Activated T-cell treated with anti-CD3 and anti-CD28 coated beads for 24 hours (primary cell): ENCODE results near the gene GOT2.
A peak's percentile ranks its signal among the peaks of the same experiment; 100 is the strongest.
"Not testable (repeated sequence)": the region's sequence is repeated elsewhere in the genome, so short reads cannot be mapped to it uniquely, and the experiment has no call there.

ENCODE experiments used
- DNase-seq: peaks from one replicate; pipeline ENCODE4 v3.0.0-alpha.2; 2020; ENCODE audit warnings: low read depth

The GOT2 gene

DNA sequence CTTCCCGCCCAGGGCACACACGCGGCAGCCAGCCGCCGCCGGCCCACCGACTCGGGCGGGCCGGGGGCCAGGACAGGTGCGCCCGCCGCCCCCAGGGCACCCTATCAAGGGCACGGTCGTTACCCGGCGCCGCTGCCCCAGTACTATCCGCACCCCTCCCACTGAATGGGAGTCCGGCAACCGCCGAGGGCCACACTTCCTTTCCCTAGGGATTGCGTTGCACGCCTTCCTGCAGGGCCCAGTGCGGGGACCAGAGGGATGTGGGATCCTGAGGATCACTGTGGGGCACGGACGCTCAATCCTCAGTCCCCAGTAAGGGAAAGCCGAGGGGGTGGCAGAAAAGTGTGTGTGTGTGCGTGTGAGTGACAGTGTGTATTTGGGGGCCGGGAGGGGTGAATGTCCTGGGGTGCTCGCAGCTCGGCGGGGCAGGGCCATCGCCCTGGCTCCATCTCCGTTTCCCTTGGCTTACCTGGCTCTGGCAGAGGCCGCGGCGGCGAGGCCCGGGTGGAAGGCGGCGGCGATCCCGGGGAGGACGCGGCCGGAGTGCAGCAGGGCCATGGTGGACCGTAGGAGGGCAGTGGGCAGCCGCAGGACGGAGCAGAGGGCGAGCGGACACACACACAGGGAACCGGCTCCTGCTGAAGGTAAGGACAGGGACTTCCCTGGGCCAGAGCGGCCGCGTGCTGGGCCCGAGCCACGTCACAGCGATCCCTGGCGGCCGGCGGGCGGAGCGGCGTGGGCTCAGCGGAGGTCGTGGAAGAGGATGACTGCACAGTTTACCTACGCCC lies at the start of gene GOT2:
Gene GOT2, minus strand, starts transcription at position 646 of the 788 bp plus-strand sequence. Its CDS starts 88 bp downstream, at position 558.
- DNase-seq = peak; percentile 81

DNA sequence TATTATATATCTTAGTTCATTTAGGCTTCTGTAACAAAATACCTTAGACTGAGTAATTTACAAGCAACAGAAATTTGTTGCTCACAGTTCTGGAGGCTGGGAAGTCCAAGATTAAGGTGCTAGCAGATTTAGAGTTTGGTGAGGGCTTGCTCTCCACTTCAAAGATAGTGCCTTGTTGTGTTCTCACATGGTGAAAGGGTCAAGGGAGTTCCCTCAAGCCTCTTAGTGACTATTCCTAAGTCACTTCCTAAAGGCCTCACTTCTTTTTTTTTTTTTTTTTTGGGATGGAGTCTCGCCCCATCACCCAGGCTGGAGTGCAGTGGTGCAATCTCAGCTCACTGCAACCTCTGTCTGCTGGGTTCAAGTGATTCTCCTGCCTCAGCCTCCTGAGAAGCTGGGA lies 45.2 kb upstream of the GOT2 start:
- DNase-seq = not testable (repeated sequence)

DNA sequence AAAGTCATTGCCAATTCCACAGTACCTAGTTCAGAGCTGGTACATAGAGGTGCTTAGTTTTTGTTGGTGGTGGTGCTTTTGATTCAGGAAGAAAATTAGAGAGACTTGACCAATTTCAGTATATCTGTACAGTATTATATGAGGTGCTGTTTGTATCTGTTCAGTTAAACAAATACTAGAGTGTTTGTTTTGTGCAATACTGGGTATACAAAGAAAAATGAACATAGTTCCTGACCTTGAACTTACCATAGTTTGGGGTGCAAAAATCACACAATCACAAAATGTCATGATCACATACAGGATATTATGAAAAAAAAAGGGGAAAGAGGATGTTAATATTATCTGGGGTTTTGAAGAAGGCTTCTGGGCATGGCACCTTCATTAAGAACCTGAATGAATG lies 39.8 kb upstream of the GOT2 start:
- DNase-seq = no peak

DNA sequence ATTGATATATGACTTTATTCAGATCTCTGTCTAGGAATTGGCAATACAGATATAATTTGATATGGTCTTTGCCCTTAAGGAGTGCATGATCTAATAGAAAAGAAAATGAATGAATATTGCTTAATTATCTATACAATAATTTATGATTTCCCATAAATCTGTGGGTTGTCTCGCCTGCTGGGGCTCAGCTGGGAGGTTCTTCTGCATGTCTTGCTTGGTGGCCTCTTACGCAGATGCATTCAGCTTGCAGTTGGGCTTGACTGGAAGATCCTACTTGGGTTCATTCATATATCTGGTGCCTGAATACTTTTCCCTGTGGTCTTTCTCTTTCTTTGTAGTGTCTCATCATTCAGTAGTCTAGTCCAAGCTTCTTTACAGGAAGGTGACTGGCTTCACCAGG lies 34.0 kb upstream of the GOT2 start:
- DNase-seq = no peak

DNA sequence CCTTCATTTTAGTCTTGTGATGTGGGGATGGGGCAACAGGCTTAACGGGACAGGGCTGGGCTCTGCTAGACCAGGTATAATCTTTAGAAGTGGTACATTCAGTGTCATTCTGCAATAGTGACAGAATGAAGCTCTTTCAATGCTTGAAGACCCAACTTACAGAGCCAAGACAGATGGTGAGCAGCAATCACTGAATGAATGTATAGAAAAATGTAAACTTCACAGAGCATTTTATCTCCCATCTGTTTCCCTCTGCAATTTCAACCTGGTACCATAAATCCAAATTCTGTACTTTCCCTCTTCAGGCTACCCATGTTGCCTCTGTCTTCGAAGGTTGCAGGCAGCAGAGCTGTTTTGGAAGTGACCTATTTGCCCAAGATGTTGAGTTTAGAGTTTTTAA lies 33.5 kb upstream of the GOT2 start:
- DNase-seq = no peak

DNA sequence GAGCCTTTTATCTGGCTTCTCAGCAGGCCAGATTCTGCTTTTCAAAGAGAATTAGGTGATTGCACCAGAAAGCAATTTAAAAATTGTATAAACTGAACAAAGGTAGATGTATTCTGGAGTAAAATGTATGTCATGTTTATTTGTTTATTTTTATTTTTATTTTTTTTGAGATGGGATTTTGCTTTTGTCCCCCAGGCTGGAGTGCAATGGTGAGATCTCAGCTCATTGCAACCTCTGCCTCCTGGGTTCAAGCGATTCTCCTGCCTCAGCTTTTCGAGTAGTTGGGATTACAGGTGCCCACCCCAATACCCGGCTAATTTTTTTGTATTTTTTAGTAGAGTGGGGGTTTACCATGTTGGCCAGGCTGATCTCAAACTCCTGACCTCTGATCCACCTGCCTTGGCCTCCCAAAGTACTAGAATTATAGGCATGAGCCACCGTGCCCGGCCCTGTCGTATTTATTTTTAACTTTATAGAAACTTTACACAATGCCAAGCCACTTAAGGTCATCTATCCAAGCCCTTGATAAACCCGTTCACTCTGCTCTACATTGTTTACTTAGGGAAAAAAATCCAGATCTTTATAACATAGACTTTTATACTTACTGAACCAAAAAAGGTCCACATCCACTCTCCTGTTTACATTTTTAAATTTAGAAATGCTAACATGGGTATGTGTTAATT lies 22.7 kb upstream of the GOT2 start:
- DNase-seq = no peak

DNA sequence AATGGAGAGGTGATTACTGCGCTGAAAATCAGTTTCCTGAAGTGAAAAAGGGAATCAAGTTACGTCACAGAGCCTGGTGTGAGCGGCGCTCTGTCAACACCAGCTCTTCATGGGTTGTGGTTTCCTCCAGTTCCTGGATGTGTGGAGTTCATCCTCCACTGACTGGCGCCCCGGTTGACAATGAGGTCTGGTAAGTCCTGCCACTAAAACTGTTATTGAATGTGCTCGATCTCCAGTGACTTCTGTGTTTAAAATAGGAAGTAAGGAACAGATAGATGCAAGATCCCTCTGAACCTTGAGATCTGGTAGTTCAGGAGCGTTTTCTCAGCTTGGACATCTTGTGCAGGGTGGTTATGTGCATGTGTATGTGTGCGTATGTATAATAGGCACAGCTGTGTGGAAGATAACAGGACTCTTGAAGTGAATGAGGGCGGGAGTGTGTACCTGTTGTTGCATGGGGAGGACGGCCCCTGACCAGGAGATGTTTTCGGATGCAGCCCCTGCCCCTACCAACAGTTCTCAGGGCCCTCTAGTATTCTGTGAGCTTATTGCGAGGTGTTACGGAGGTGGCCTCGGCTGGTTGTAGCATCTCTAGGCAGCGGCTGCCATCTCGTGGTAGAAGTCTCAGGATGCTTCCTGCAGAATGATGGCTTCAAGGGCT lies 22.0 kb upstream of the GOT2 start:
- DNase-seq = peak; percentile 66

DNA sequence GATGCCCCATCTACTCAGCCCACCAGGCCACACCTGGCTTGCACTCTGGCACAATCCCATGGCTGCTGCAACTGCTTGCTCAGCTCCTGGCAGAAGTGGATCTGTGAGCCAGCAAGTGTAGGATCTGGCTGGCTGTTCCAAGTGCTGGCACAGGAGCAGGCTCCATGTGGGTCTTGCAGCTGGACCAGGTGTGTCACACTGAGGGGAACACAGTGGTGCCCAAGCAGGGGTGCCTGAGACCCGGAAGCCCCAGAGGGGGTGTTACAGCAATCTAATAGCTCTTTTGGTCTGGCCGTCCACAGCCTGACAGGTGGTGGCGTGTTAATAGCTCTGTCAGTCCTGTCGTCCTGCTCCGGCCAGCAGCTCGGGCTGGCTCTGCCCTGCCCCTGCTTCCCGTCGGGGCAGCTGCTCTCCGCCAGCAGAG lies 19.6 kb upstream of the GOT2 start:
- DNase-seq = no peak

DNA sequence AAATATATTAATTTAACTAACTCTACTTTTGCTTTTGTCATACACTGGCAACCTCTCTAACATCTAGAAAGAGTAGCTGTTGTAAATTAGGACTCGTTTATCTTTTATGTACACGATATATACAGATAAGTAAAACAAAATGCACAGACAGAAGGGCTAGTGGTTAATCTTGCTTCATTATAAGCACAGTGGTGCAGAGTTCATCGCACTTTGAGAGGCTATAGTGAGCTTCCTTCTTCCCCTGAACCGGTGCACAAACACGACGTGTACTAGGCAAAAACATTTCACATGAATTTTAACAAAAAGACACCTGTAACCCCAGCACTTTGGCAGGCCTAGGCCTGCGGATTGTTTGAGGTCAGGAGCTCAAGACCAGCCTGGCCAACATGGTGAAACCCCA lies 10.4 kb upstream of the GOT2 start:
- DNase-seq = no peak

DNA sequence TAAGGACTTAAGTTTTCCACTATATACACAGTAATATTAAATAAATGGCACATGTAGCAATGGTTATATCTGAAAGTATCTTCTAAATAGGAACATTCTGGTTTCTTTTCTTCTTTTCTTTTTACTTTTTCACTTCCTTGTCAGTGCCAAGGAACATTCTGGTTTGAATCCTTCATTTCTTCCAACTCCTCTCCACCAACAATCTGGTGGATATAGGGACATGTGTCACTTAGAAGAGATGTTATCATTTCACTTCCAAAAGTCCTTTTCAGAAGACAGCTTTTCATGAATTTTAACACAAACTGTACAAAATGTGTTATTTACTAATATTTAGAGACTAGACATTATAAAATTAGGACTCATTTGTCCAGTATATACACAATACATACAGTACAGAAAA lies 7.9 kb upstream of the GOT2 start:
- DNase-seq = no peak

DNA sequence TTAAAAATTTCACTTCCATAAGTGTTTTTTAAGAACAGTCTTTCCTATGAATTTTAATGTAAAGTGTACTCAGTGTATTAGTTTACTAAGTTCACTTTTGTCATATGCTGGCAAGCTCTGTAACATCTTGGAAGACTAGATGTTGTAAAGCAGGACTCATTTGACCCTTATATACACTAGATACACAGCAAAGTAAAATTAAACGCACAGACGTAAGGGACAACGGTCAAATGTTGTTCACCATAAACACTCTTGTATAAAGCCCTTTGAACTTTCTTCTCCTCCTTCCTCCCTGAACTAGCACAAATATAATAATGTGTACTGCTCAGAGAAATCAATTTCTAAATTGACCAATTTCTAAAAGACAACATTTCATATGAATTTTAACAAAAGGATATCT lies 7.0 kb upstream of the GOT2 start:
- DNase-seq = no peak

DNA sequence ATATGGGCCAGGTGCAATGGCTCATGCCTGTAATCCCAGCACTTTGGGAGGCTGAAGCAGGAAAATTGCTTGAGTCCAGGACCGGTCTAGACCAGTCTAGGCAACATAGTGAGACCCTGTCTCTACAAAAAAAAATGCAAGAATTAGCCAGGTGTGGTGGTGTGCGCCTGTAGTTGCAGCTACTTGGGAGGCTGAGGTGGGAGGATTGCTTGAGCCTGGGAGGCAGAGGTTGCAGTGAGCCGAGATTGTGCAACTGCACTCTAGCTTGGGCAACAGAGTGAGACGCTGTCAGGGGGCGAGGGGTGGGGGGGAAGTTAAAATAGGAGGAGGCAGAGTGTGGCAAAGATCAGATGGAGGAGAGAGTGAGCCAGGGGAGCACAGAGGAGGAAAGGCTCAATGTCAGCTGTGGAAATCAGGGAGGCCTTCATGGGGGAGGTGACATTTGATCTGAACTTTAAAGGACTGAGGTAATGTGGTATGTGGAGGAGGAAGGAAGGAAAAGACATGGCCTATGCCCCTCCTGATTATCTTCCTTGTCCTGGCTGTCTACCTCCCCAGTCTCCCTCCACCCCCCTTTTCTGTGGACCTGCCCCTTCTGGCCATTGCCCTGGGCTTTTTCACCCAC lies 4.7 kb upstream of the GOT2 start:
- DNase-seq = no peak

DNA sequence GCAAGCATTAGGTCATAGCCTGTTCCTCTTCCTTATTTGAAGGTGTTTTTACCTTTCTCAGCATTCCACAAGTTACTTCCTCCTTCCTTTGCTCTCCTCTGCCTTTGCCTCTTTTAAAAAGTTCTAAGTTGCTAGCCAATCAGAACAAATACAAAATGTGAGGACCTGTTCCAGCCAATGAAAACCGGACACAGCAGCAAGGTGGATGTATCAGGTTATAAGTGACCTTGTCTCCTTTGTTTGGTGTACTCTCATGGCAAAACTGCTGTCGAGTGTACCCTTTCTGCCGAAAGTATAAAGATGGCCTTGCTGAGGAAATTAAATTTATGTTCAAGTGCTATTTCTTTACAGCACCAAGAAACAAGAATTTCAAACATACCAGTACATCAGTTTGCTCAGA lies 2.2 kb upstream of the GOT2 start:
- DNase-seq = not testable (repeated sequence)

DNA sequence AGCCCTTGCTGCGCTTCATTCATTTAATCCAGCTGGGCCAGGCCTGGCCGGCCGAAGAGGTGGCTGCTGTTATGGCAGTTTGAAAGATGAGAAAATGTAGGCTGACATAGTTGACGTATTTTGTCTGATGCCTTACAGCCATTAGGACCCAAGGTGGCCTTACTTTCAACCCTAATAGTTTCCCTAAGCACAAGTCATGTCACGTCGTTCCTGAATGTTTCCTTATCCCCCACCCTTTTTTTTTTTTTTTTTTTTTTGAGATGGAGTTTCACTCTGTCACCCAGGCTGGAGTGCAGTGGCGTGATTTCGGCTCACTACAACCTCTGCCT lies 307 bp upstream of the GOT2 start:
- DNase-seq = no peak

DNA sequence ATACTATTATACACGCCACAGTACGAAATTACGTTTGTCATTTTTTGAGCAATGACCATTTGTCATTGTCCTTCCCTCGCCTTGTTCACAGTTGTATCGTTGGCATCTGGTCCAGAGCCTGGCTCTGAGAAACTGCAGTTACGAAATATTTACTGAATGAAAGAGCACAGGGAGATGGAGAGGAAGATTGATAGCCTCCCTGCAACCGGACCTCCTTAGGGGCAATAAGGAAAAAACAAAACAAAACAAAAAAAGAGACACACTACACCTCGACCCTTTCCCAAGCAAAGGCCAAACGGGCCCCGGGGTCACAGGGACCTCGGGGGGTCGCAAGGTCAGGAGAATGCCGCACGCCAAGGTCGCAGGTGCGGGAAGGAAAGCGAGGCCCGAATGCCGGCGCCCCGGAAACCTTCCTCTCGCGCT lies 857 bp downstream of the GOT2 start:
- no peak for DNase-seq

DNA sequence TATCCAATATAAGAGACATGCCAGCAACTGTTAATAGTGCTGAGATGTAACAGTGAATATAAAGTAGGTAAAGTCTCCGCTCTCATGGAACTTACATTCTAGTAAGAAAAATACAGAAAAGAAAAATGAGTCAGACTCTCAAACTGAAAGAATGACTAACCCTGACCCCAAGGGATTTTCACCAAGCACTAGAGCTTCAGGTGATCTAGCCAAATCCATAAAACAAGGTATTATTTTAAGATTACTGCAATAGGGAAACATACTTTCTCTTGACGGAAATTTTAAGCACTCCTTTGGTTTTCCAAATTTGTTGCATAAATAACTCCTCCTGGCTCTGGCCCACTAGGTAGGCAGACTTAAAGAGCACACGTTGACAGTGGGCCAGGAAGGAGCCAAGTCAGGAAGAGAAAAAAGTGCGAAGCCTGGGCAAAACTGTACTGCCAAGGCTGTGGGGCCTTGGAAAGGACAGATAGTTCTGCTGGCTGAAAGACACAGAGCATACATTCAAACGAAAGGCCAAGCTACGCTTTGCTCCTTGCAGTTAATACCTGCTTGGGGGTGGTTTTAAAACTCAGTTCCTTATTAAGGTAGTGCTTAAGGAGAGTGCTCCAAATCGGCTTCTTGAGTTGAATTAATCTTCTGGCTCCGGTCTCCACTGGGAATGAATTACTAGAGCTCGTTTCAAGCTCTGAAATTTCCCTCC lies 1.4 kb downstream of the GOT2 start:
- DNase-seq = no peak

DNA sequence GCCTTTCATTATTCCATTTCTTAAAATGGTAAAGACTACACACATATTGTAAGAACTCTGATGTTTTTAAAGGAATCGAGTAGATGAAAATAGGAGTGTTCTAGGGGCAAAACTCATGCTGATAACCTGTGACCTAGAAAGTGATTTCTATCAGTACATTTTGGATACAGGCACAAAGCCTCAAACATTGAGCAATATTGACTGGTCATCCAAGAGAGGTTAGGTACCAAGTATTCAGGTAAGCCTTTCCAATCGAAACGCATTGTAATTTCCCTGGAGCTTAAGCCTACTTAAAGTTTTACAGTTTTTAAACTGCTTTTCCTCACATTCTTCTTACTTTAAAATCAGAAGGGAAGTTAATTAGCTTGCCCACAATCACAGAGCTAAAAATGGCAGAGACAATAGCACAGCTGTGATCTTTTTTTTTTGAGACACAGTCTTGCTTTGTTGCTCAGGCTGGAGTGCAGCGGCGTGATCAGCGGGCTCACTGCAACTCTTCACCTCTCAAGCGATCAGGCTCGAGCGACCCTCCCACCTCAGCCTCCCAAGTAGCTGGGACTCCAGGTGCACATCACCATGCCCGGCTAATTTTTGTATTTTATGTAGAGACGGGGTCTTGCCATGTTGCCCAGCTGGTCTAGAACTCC lies 3.3 kb downstream of the GOT2 start:
- DNase-seq = no peak

DNA sequence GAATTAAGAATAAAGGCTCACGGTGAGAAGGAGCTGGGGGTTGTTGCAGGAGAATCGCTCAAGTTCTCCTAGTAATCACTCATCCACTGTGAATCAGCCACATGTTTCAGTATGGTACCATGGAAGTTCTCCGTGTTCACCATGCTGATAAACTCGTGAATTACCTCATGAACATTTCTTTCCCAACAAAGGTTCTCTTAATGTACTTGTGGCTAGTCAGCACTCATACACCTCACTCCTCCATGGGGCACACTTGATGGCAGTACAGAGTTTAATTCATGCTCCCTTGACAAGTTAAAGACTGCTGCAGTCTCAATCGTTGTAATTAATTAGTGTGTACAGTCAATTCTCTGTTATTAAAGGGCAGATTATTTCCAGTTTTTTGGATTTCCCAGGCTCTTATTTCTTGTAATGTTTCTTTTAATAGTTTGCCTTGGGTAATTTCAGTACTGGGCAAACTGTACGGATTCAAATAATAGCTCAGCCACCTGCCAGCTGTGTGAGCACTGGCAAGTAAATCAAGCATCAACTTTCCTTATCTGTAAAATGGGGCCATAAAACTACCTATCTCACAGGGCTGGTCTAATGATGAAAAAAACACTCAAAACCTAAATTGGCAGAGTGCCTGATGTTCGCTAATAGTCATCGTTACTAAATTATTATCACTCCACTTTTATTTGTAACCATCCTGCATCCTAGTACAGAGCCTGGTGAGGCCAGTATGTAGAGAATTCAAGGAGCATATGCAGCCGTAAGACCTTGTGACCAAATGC lies 6.1 kb downstream of the GOT2 start:
- DNase-seq = no peak

DNA sequence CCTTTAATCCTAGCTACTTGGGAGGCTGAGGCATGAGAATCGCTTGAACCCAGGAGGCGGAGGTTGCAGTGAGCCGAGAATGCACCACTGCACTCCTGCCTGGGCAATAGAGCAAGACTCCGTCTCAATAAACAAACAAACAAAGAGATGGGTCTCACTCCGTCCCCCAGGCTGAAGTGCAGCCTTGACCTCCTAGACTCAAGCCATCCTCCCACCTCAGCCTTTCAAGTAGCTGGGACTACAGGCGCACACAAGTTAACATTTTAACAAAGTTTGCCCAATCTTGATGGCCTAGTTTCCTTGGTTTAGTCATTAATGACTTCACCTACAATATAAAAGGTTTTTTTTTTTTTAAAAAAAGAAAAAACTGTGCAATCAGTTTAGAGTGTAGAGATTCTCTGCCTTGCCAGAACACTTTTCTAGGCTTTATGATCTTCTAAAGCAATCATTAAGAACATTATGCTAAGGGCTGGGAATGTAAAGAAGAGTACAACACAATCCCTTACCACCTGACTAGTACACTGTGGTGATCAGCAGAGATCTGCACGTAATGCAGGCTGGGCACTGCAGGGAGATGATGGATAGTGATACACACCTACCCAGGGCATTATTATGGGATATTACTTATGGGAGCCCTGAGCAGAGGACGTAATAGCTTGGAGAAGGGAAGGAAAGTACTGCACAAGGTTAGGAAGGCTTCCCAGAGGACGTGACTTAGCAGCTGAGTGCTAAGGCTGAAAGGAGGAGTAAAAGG lies 6.9 kb downstream of the GOT2 start:
- DNase-seq = no peak

DNA sequence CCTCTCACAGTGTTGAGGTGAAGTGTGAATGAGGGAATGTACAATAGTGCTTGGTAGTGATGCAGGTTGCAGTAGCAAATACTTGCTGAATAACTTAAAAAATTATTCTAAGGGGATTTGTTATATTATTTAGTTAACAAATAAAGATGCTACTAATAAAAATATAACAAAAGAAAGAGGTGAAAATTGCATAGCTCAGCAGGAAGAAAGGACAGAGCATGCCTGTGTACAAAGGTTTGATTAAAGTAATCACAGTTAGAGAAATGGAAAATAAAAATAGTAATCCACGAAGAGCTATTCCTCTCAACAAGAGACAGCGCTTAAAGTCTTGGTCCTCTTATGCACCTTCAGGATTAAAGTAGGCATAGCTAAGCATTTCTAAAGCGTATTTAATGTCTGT lies 11.0 kb downstream of the GOT2 start:
- no peak for DNase-seq
